Endothelial cell of umbilical vein (primary cell): ENCODE data around the gene DIS3L2. TPM values are rescaled to one million over a fixed set of nuclear protein-coding genes. Genes with fewer than 3 reads are reported as not detected.

Experiments
- BruUV-seq: library from RNA; stranded (reverse); fragments of 400-500 nt; replicated peaks from 2 replicates; lab custom pipeline; 2021; lab: Mats Ljungman, UMichigan
- CTCF ChIA-PET: fragments of 300-600, 350-600 bp; sonication (Branson Sonifier 250); formaldehyde crosslinking; loops from one replicate; lab custom pipeline; 2021; ENCODE audit warnings: antibody characterized with exemption, inconsistent platforms; lab: Charles Lee
- POLR2A ChIA-PET: fragments of 300-600, 350-600 bp; sonication (Branson Sonifier 250); formaldehyde crosslinking; loops from one replicate; lab custom pipeline; 2021; ENCODE audit warnings: antibody characterized with exemption, inconsistent platforms; lab: Charles Lee
- DNase-seq: peaks from one replicate; pipeline ENCODE4 v3.0.0-alpha.2; 2011; ENCODE audit warnings: low read depth, low spot score
- FAIRE-seq: peaks from 2 replicates; lab custom pipeline; 2011; peaks lifted over from hg19 to GRCh38; lab: Jason Lieb, UNC
- H2AFZ ChIP-seq: 2 replicates; pipeline ENCODE4 v1.6.0; 2012; ENCODE audit warnings: low read depth, low read length, control low read depth, inconsistent platforms
- H3K27ac ChIP-seq: 2 replicates; pipeline ENCODE4 v1.5.1; 2011; ENCODE audit warnings: low read depth, mild to moderate bottlenecking, control low read depth, low read length, moderate library complexity; ENCODE audit not compliant: insufficient read depth
- H3K27me3 ChIP-seq, 2 experiments: 2 replicates each; pipeline versions ENCODE4 v1.6.0 to v1.6.1; 2011; ENCODE audit warnings: low read length in 2 of 2, mixed read lengths in 1 of 2; ENCODE audit not compliant: control insufficient read depth in 2 of 2, insufficient read depth in 2 of 2
- H3K36me3 ChIP-seq, 2 experiments: 2 replicates in 1 of 2; 3 replicates in 1 of 2; pipeline ENCODE4 v1.5.1; 2011; ENCODE audit warnings: low read length in 2 of 2, mild to moderate bottlenecking in 1 of 2, moderate library complexity in 1 of 2; ENCODE audit not compliant: control insufficient read depth in 2 of 2, insufficient read depth in 2 of 2; ENCODE audit errors: extremely low read depth in 1 of 2
- H3K4me1 ChIP-seq: 3 replicates; pipeline ENCODE4 v1.5.1; 2011; ENCODE audit warnings: mild to moderate bottlenecking, low read length; ENCODE audit not compliant: control insufficient read depth, insufficient read depth; ENCODE audit errors: extremely low read depth
- H3K4me2 ChIP-seq: 2 replicates; pipeline ENCODE4 v1.6.1; 2011; ENCODE audit warnings: low read length, control low read depth, mixed read lengths; ENCODE audit not compliant: insufficient read depth
- H3K4me3 ChIP-seq, 3 experiments: fragments of 200-600 bp in 1 of 3; sonication (generic), shearing (Covaris generic) in 1 of 3; replicated peaks in 1 of 3; 2 replicates each; pipeline ENCODE4 v1.5.1; 2011 to 2016; ENCODE audit warnings: control low read depth in 3 of 3, low read length in 3 of 3, mild to moderate bottlenecking in 2 of 3, inconsistent platforms in 1 of 3, low read depth in 1 of 3, moderate library complexity in 1 of 3; ENCODE audit not compliant: insufficient read depth in 1 of 3
- H3K79me2 ChIP-seq: 2 replicates; pipeline ENCODE4 v1.6.0; 2012; ENCODE audit warnings: low read length, inconsistent platforms; ENCODE audit not compliant: control insufficient read depth, insufficient read depth
- H3K9ac ChIP-seq: replicated peaks from 2 replicates; pipeline ENCODE3; 2011; ENCODE audit warnings: low read length, control low read depth; ENCODE audit not compliant: insufficient read depth; ENCODE audit errors: extremely low read depth
- H3K9me1 ChIP-seq: replicated peaks from 3 replicates; pipeline ENCODE4 v1.6.0; 2011; ENCODE audit warnings: mild to moderate bottlenecking, low read length; ENCODE audit not compliant: control insufficient read depth, insufficient read depth; ENCODE audit errors: extremely low read depth
- H3K9me3 ChIP-seq: replicated peaks from 2 replicates; pipeline ENCODE4 v1.5.1; 2012; ENCODE audit warnings: low read length, inconsistent platforms; ENCODE audit not compliant: control insufficient read depth, insufficient read depth
- H4K20me1 ChIP-seq: replicated peaks from 2 replicates; pipeline ENCODE3; 2011; ENCODE audit warnings: mild to moderate bottlenecking, low read length; ENCODE audit not compliant: control insufficient read depth, insufficient read depth; ENCODE audit errors: extremely low read depth
- CTCF ChIP-seq, 2 donors: IDR thresholded peaks; 1 replicate in 1 of 2; 2 replicates in 1 of 2; pipeline ENCODE4 v1.5.1; 2011; ENCODE audit warnings: low read length in 2 of 2, mild to moderate bottlenecking in 2 of 2, moderate library complexity in 2 of 2, control low read depth in 1 of 2, inconsistent platforms in 1 of 2, low read depth in 1 of 2; ENCODE audit not compliant: insufficient read depth in 1 of 2; ENCODE audit errors: extremely low read depth in 1 of 2
- EZH2 ChIP-seq: IDR thresholded peaks from 2 replicates; pipeline ENCODE4 v1.6.1; 2012; ENCODE audit warnings: borderline replicate concordance, low read depth, mild to moderate bottlenecking, moderate library complexity, low read length, inconsistent platforms; ENCODE audit not compliant: severe bottlenecking
- FOS ChIP-seq: IDR thresholded peaks from 2 replicates; pipeline ENCODE4 v1.6.1; 2011; ENCODE audit warnings: mild to moderate bottlenecking, low read length, moderate library complexity, borderline replicate concordance; ENCODE audit not compliant: insufficient read depth
- GATA2 ChIP-seq: IDR thresholded peaks from 2 replicates; pipeline ENCODE4 v1.7.0; 2011; ENCODE audit warnings: low read depth, mild to moderate bottlenecking, moderate library complexity, mixed read lengths, low read length; ENCODE audit not compliant: insufficient read length, insufficient read depth
- JUN ChIP-seq: IDR thresholded peaks from 2 replicates; pipeline ENCODE4 v1.6.1; 2011; ENCODE audit warnings: borderline replicate concordance, low read depth; ENCODE audit not compliant: insufficient read length, insufficient read depth
- MYC ChIP-seq: IDR thresholded peaks from one replicate; pipeline ENCODE4 v1.6.1; 2011; ENCODE audit warnings: mild to moderate bottlenecking, low read depth, low read length
- POLR2A ChIP-seq: IDR thresholded peaks from 2 replicates; pipeline ENCODE4 v1.6.1; 2012; ENCODE audit warnings: low read depth, mild to moderate bottlenecking, control low read depth, low read length
- POLR2AphosphoS5 ChIP-seq: IDR thresholded peaks from 2 replicates; pipeline ENCODE4 v1.6.1; 2012; ENCODE audit warnings: low read depth, mild to moderate bottlenecking, control low read depth, low read length, moderate library complexity; ENCODE audit not compliant: insufficient read depth
- dilution Hi-C: fragments of 300-500 bp; cut with MboI; formaldehyde crosslinking; loops from one replicate; pipeline ENCODE4 v1.15.0; 2019; ENCODE audit warnings: low sequenced_read_pairs; ENCODE audit not compliant: extremely low pct_ligation_motif_present
- intact Hi-C: fragments of 100-400 bp; cut with micrococcal nuclease; formaldehyde crosslinking; loops from one replicate; pipeline ENCODE4 v1.10.0; 2022
- polyA plus RNA-seq, 4 experiments: library from polyadenylated mRNA; depleted of rRNA in 3 of 4; stranded (reverse) in 3 of 4; unstranded in 1 of 4; fragments of >200 nt; gene quantifications; 2 replicates each; pipeline versions ENCODE4 v1.2.1 to v1.2.3, GENCODE V29; 2011 to 2012; ENCODE audit warnings: missing spikeins in 1 of 4
- total RNA-seq: library from RNA; stranded (reverse); gene quantifications from 2 replicates; pipeline ENCODE4 v1.2.3, GENCODE V29; 2021
- TF ChIP-seq, protein P1 (sequence below): IDR thresholded peaks from 2 replicates; pipeline ENCODE4 v1.6.1; 2011; ENCODE audit not compliant: insufficient read depth, insufficient read length

The DIS3L2 gene
- total and polyA plus RNA-seq, 2 donors (not counting 3 experiments of a cell fraction or from before 2014, with no cell fraction given) = 14.6 to 31.2 TPM

DNA sequence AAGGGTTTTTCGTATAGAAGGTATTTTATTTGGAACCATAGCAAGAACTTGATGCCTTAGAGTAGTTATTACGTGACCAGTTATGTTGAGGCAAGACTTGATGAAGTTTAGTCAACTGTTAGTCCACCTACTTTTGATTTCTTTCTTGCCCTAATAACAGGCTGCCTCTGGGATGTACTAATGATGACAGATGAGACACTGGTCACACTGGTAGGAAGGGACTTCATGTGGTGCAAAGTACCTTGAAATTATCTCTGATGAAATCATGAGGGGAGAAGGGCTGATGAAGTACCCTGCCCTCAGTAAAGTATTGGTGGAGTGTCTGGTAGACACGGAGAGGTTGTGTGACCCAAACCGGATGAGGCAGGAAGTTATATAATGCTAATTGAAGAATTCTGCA, 5.4 kb downstream of the DIS3L2 start:
- dilution Hi-C loops = no loop called here
- BruUV-seq = no TSS peak
- Histone ChIP-seq H3K27me3 (no peaks in the 10 kb centered on the region), H3K4me3 (no peak overlapping the region), H3K4me1 (no peaks in the 10 kb centered on the region), H3K9ac (no peak overlapping the region), H3K79me2 (peaks cover 41% of the 10 kb centered on the region), H2AFZ (no peak overlapping the region), H3K9me1 (no peaks in the 10 kb centered on the region), H3K4me2 (no peak overlapping the region), H3K27ac (no peak overlapping the region), H3K36me3 (no peaks in the 10 kb centered on the region), H3K9me3 (no peaks in the 10 kb centered on the region), H4K20me1 (no peaks in the 10 kb centered on the region)
- intact Hi-C loops = no loop called here
- DNase-seq (no peak), FAIRE-seq (no peak)
- ChIA-PET POLR2A (no interaction called here), CTCF (no interaction called here)
- TF ChIP-seq CTCF (IDR thresholded peaks at IDR 0.05; ENCODE audit: extremely low read depth in 1 of 2, insufficient read depth in 1 of 2, low read depth in 1 of 2, low read length in 2 of 2) (no peak), JUN (no peak), MYC (no peak), EZH2 (no peak), GATA2 (no peak), FOS (no peak), POLR2AphosphoS5 (no peak), POLR2A (no peak)
- TF ChIP-seq, protein P1, sequence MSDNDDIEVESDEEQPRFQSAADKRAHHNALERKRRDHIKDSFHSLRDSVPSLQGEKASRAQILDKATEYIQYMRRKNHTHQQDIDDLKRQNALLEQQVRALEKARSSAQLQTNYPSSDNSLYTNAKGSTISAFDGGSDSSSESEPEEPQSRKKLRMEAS = no peak
